IMR-90 (cell line): ENCODE results near the gene TPM4. TPM values are rescaled to one million over a fixed set of nuclear protein-coding genes. Genes with fewer than 3 reads are reported as not detected.

Source experiments
- ATAC-seq: fragments of 200-7000 bp; cut with Tn5 transposase; 2 replicates; pipeline ENCODE4 v1.9.1; 2020; ENCODE audit warnings: low read depth, mild to moderate bottlenecking, moderate library complexity
- BruUV-seq: library from RNA; stranded (reverse); fragments of 400-500 nt; replicated peaks from 2 replicates; lab custom pipeline; 2021; lab: Mats Ljungman, UMichigan
- CTCF ChIA-PET: fragments of 300-600 bp; formaldehyde crosslinking; extraction: SDS; loops from one replicate; lab custom pipeline; 2021; ENCODE audit warnings: antibody characterized with exemption; lab: Yijun Ruan, JAX
- POLR2A ChIA-PET: fragments of 300-600 bp; sonication (Branson Sonifier 250); formaldehyde crosslinking; loops from one replicate; lab custom pipeline; 2022; ENCODE audit warnings: antibody characterized with exemption; ENCODE audit not compliant: unreplicated experiment; lab: Charles Lee
- DNase-seq: peaks from one replicate; pipeline ENCODE4 v3.0.0; 2013
- H2AFZ ChIP-seq: replicated peaks from 2 replicates; pipeline ENCODE3; 2013; ENCODE audit warnings: low read length, mild to moderate bottlenecking; ENCODE audit not compliant: poor library complexity
- H2AK5ac ChIP-seq: 2 replicates; pipeline ENCODE4 v1.6.1; 2013; ENCODE audit warnings: low read depth, low read length, inconsistent platforms
- H2AK9ac ChIP-seq: replicated peaks from 2 replicates; pipeline ENCODE3; 2013; ENCODE audit warnings: mild to moderate bottlenecking, low read depth, low read length, moderate library complexity; ENCODE audit not compliant: poor library complexity
- H2BK120ac ChIP-seq: 2 replicates; pipeline ENCODE4 v1.6.1; 2013; ENCODE audit warnings: low read depth, low read length, inconsistent platforms
- H2BK15ac ChIP-seq: 3 replicates; pipeline ENCODE4 v1.6.1; 2013; ENCODE audit warnings: low read depth, low read length, inconsistent platforms
- H2BK20ac ChIP-seq: 2 replicates; pipeline ENCODE4 v1.6.1; 2013; ENCODE audit warnings: low read depth, mild to moderate bottlenecking, inconsistent platforms, low read length, moderate library complexity
- H2BK5ac ChIP-seq: 2 replicates; pipeline ENCODE4 v1.6.1; 2013; ENCODE audit warnings: mild to moderate bottlenecking, low read depth, low read length, inconsistent platforms; ENCODE audit not compliant: poor library complexity, severe bottlenecking
- H3K14ac ChIP-seq: replicated peaks from 2 replicates; pipeline ENCODE4 v1.6.1; 2013; ENCODE audit warnings: low read depth, low read length, inconsistent platforms
- H3K18ac ChIP-seq: 2 replicates; pipeline ENCODE4 v1.6.1; 2013; ENCODE audit warnings: low read depth, low read length, control low read depth
- H3K23ac ChIP-seq: 2 replicates; pipeline ENCODE4 v1.6.1; 2013; ENCODE audit warnings: low read depth, low read length, inconsistent platforms
- H3K27ac ChIP-seq: 2 replicates; pipeline ENCODE4 v1.5.1; 2013; ENCODE audit warnings: mild to moderate bottlenecking, control low read depth, low read length; ENCODE audit not compliant: insufficient read depth
- H3K27me3 ChIP-seq: 2 replicates; pipeline ENCODE4 v1.6.1; 2013; ENCODE audit warnings: low read length; ENCODE audit not compliant: control insufficient read depth, insufficient read depth
- H3K36me3 ChIP-seq: 2 replicates; pipeline ENCODE4 v1.6.1; 2013; ENCODE audit warnings: low read length, mixed read lengths; ENCODE audit not compliant: control insufficient read depth, insufficient read depth
- H3K4ac ChIP-seq: 2 replicates; pipeline ENCODE4 v1.6.1; 2013; ENCODE audit warnings: low read depth, low read length, inconsistent platforms
- H3K4me1 ChIP-seq: 2 replicates; pipeline ENCODE4 v1.6.1; 2013; ENCODE audit warnings: low read length, mixed read lengths; ENCODE audit not compliant: control insufficient read depth, insufficient read depth
- H3K4me2 ChIP-seq: 2 replicates; pipeline ENCODE4 v1.6.1; 2013; ENCODE audit warnings: low read depth, mild to moderate bottlenecking, control low read depth, low read length, moderate library complexity
- H3K4me3 ChIP-seq: 2 replicates; pipeline ENCODE4 v1.5.1; 2013; ENCODE audit warnings: low read depth, mild to moderate bottlenecking, control low read depth, low read length, moderate library complexity; ENCODE audit not compliant: insufficient read depth
- H3K56ac ChIP-seq: 2 replicates; pipeline ENCODE4 v1.6.1; 2013; ENCODE audit warnings: low read length, inconsistent platforms; ENCODE audit not compliant: insufficient read depth; ENCODE audit errors: extremely low read depth
- H3K79me1 ChIP-seq, 2 experiments: 2 replicates each; pipeline ENCODE4 v1.6.1; 2013; ENCODE audit warnings: low read length in 2 of 2, inconsistent platforms in 1 of 2, low read depth in 1 of 2
- H3K9ac ChIP-seq: 2 replicates; pipeline ENCODE4 v1.6.1; 2013; ENCODE audit warnings: low read depth, low read length, control low read depth
- H3K9me1 ChIP-seq: 2 replicates; pipeline ENCODE4 v1.6.1; 2013; ENCODE audit warnings: low read length, inconsistent platforms; ENCODE audit not compliant: insufficient read depth
- H3K9me3 ChIP-seq: 2 replicates; pipeline ENCODE4 v1.6.1; 2013; ENCODE audit warnings: low read length; ENCODE audit not compliant: control insufficient read depth, insufficient read depth
- H4K20me1 ChIP-seq: 2 replicates; pipeline ENCODE4 v1.6.1; 2013; ENCODE audit warnings: low read length, inconsistent platforms; ENCODE audit not compliant: insufficient read depth
- H4K5ac ChIP-seq: 2 replicates; pipeline ENCODE4 v1.6.1; 2013; ENCODE audit warnings: mild to moderate bottlenecking, low read depth, low read length, control low read depth
- H4K8ac ChIP-seq, 2 experiments: 2 replicates each; pipeline ENCODE4 v1.6.1; 2013; ENCODE audit warnings: low read depth in 2 of 2, low read length in 2 of 2, control low read depth in 1 of 2, inconsistent platforms in 1 of 2
- H4K91ac ChIP-seq: 2 replicates; pipeline ENCODE4 v1.6.1; 2013; ENCODE audit warnings: low read depth, low read length, inconsistent platforms; ENCODE audit not compliant: insufficient read depth
- BHLHE40 ChIP-seq: fragments of 150-350 bp; IDR thresholded peaks from 2 replicates; pipeline ENCODE4 v1.6.1; 2016; ENCODE audit warnings: mild to moderate bottlenecking, low read depth, low read length
- MAZ ChIP-seq: IDR thresholded peaks from 2 replicates; pipeline ENCODE4 v1.6.1; 2012; ENCODE audit warnings: low read depth, mild to moderate bottlenecking, low read length, improper control_type of control experiment, moderate library complexity, borderline replicate concordance
- RCOR1 ChIP-seq: IDR thresholded peaks from 2 replicates; pipeline ENCODE4 v1.6.1; 2012; ENCODE audit warnings: mild to moderate bottlenecking, low read length, improper control_type of control experiment; ENCODE audit not compliant: insufficient replicate concordance
- RFX5 ChIP-seq: IDR thresholded peaks from 2 replicates; pipeline ENCODE4 v1.8.0; 2012; ENCODE audit warnings: low read depth, mild to moderate bottlenecking, low read length, moderate library complexity
- WGBS, 2 experiments: methylation state at CpG; one replicate each; pipeline versions ENCODE4 v1.1.5 to v1.1.7; 2013; ENCODE audit warnings: missing lambda C conversion rate in 2 of 2; ENCODE audit not compliant: insufficient read length in 1 of 2; ENCODE audit errors: extremely low coverage in 2 of 2; 5-methylcytosine and 5-hydroxymethylcytosine counted together
- dilution Hi-C: fragments of 300-500 bp; cut with HindIII; formaldehyde crosslinking; loops from one replicate; pipeline ENCODE4 v1.14.3; 2018; ENCODE audit warnings: low sequenced_read_pairs; ENCODE audit not compliant: unreplicated experiment
- in situ Hi-C: fragments of 300-500 bp; cut with MboI; formaldehyde crosslinking; loops from 3 replicates; pipeline ENCODE4 v1.14.3; 2019; ENCODE audit warnings: low sequenced_read_pairs, inconsistent platforms, mixed read lengths
- intact Hi-C: fragments of 100-400 bp; cut with micrococcal nuclease; formaldehyde crosslinking; loops from 2 replicates; pipeline ENCODE4 v1.10.0; 2022
- polyA plus RNA-seq, 3 experiments: library from polyadenylated mRNA; depleted of rRNA; stranded (reverse); fragments of >200 nt; gene quantifications; 2 replicates each; pipeline ENCODE4 v1.2.3, GENCODE V29; 2012; ENCODE audit warnings: low replicate concordance in 1 of 3
- total RNA-seq: library from RNA; depleted of rRNA; stranded (reverse); fragments of >200 nt; gene quantifications from 2 replicates; pipeline ENCODE4 v1.2.3, GENCODE V29; 2012

TPM4 gene
- total and polyA plus RNA-seq, 2 of the 4 experiments (the other 2 are of a cell fraction), result 1,075 to 1,160 TPM

- Histone ChIP-seq H2BK15ac (no peak overlapping the region), H2BK20ac (no peak overlapping the region), H4K20me1 (no peaks in the 10 kb centered on the region), H3K27ac (no peak overlapping the region), H3K79me1 (no peaks in the 10 kb centered on the region), H3K4me2 (no peak overlapping the region), H3K4ac (no peak overlapping the region), H3K23ac (no peak overlapping the region), H2AFZ (no peak overlapping the region), H3K9me3 (no peaks in the 10 kb centered on the region), H3K4me1 (no peaks in the 10 kb centered on the region), H3K27me3 (no peaks in the 10 kb centered on the region), H4K8ac (no peak overlapping the region), H2BK120ac (no peak overlapping the region), H3K18ac (no peak overlapping the region), H2AK9ac (no peak overlapping the region), H4K91ac (no peak overlapping the region), H3K9ac (no peak overlapping the region), H3K4me3 (no peak overlapping the region), H2AK5ac (no peak overlapping the region), H3K56ac (no peak overlapping the region), H4K5ac (no peak overlapping the region), H3K14ac (no peak overlapping the region), H3K36me3 (no peaks in the 10 kb centered on the region), H2BK5ac (no peak overlapping the region), H3K9me1 (no peaks in the 10 kb centered on the region)
- no TSS peak for BruUV-seq
- TF ChIP-seq RCOR1, result no peak
- TF ChIP-seq BHLHE40, result no peak
- no peak for TF ChIP-seq MAZ
- no peak for TF ChIP-seq RFX5
- in situ Hi-C loops, result no loop called here
- dilution Hi-C loops, result no loop called here
- no CpG with 5 or more reads among the region's 2 CpGs for WGBS, 2 experiments
- DNase-seq, result no peak
- CTCF ChIA-PET, result no interaction called here
- POLR2A ChIA-PET, result no interaction called here
- ATAC-seq, result no peak
- intact Hi-C loops, result no loop called here
Observed at GRCh38 chr19:16033721-16034120, 42.6 kb upstream of the TPM4 start.
